Nucleus accumbens (tissue), 56 donors: ENCODE results near the gene KLF1.
A peak's percentile ranks its signal among the peaks of the same experiment; 100 is the strongest.
"Not testable (repeated sequence)": the region's sequence is repeated elsewhere in the genome, so short reads cannot be mapped to it uniquely, and the experiment has no call there.

ENCODE experiments used
- DNase-seq, 56 donors: peaks; one replicate each; lab custom pipeline; 2025; lab: John Stamatoyannopoulos, UW

Gene KLF1

DNA sequence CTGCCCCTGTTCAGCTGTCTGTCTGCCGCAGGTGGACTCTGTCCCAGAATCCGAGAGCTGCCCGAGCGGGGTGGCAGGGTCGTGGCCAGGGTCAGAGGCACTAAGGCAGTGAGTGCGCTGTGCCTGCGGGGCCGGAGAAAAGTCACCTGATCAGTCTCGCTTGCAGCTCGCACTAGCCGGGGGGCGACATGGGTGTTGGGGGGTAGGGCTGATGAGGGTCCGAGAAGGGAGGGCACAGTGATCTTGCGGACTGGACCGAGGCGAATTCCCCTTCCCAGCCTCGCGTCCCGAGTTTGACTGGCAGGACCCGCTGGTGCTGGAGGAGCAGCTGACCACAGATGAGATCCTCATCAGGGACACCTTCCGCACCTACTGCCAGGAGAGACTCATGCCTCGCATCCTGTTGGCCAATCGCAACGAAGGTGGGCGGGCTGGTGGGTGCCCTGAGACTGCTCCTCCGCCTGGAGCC, 4.6 kb upstream of the KLF1 start:
- no peak for DNase-seq

DNA sequence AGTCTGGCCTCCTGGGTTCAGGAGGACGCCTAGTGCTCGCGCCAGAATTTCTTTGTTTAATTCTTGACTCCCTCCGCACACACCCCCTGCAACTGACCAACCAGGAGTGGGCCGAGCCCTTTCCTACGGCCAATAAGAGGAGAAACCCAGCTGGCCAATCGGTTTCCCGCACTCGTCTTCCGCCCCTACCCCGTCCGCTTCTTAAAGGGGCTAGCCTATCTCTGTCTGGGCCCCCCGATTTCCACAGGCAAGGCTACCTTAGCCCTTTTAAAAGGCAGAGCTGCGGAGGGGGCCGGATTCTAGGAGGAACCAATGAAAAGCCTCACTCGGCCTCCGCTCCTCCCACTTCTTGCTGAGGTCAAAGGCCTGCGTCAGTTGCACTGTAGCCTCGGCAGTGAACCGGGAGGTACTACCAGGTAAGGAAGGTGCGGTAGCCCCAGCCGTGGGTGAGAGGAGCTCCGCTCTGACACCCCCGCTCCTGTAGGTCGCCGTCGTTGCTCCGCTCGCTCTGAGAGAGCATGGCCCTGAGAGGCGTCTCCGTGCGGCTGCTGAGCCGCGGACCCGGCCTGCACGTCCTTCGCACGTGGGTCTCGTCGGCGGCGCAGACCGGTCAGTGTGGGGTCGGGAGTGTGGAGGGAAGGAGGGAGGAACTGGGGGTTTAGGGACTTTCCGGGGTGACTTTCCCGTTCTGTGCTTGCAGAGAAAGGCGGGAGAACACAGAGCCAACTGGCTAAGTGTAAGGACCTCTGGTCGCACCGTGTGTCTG, 4.0 kb upstream of the KLF1 start, which contains the start of gene GCDH:
GCDH (plus strand) TSS at position 374 of the 766 bp plus-strand sequence; CDS start at position 519, 145 bp downstream.
- DNase-seq, result peak; percentile 49 to 100 (median 98)

DNA sequence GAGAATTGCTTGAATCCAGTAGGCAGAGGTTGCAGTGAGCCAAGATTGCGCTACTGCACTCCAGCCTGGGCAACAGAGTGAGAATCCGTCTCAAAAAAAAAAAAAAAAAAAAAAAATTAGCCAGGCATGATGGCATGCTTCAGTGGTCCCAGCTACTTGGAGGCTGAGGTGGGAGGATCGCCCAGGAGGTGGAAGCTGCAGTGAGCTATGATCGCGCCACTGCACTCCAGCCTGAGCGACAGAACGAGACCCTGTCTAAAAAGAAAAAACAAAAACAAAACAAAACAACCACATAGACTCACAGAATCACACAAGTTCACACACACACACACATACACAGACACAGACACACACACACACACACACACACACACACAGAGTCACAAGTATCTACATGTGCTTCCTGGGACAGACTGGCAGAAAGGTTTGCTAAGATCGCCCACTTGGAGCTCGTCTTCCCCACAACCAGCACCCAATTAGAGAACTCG, 3.3 kb upstream of the KLF1 start:
- DNase-seq, result not testable (repeated sequence)

DNA sequence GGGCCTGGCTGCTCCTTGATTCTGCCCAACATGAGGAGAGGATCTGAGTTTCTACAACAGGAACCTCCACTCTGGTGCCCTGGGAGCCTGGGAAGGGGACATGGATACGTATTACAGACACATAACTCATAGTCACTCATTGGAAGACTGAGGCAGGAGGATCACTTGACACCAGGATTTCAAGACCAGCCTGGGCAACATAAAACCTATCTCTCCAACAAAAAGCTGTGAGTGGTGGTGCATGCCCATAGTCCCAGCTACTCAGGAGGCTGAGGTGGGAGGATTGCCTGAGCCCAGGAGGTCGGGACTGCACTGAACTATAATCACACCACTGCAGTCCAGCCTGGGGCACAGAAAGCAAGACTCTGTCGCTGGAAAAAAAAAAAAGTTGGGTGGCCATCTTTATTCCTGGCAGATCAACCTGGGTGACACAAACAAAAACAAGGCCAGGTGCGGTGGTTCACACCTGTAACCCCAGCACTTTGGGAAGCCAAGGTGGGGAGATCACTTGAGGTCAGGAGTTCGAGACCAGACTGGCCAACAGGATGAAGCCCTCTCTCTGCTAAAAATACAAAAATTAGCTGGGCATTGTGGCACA, 1.1 kb upstream of the KLF1 start:
- DNase-seq, result no peak

DNA sequence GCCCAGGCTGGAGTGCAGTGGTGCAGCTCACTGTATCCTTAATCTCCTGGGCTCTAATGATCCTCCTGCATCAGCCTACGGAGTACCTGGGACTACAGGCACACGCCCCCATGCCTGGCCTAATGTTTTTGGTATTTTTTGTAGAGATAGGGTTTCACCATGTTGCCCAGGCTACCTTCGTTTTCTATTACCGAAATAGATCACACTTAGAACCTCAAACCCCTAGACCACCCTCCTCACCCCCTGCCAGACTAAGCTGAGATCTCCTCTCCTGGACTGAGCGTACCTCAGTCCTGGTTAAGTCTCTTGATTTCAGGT, 391 bp downstream of the KLF1 start:
- DNase-seq, result no peak

DNA sequence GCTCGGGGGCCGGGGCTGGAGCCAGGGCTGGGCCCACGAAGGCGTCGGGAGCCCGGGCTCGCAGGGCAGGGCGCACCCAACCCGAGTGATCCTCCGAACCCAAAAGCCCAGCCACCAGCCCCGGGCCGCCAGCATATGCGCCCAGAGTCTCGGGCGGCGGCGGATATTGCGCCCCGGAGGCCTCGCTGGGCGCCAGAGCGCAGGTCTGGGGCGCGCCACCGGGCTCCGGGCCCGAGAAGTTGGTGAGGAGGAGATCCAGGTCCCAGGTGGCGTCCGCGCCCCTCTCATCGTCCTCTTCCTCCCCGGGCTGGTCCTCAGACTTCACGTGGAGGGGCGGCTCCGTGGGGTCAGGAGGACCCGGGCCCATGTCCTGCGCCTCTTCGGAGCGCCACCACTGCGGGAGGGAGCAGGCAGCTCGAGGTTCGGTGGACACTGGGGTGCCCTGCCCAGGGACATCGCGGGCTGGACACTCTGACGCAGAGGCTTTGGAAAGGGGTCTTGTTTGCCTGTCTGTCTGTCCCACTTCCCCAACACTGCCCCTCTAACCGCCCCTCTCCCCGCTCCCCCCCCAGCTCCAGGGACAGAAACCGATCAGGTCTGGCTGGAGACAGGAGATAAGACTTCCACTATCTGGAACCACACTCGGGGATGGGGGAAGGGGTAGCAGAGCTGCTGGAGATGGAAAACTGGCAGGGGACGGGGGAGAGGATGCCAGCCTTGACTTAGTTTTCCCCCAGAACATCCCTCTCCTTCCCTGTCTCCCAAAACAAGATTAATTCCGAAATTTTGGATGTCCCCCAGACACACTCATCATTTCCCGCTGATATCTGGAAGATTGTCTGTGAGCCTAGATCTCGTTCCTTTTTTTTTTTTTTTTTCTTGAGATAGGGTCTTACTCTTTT, 1.0 kb downstream of the KLF1 start:
- DNase-seq, result no peak

DNA sequence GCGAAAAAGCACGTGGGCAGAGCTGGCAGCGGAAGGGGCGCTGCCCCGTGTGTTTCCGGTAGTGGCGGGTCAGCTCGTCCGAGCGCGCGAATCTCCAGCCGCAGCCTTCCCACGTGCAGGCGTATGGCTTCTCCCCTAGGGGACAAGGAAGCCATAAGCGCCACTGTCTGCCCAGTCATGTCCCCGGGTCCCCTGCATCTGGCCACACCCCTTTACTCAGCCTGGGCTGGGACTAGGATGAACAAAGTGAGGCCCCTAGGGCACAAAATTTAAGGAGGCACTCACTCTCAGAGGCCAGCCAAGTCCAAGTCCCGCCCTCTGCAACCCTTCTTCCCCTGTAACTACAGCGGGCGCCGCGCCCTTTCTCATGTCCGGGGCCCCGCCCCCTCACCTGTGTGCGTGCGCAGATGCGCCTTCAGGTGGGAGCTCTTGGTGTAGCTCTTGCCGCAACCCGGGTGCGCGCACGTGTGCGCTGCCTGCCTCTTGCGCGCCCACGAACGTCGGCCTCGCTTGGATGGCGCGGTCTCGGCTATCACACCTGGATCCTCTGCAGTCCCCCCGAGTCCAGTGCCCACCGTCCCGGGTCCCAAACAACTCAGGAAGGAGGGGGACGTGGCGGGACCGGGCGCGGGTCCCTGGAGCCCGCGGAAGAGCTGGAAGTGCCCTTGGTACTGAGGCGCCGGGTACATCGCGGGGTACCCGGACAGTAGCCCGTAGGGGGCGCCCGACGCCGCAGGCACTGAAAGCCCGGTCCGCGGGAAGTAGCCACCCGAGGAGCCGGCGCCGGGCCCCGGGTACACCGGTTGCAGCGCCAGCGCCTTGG, 1.9 kb downstream of the KLF1 start:
- DNase-seq, result peak in 39 of 56 donors; percentile 7 to 78 (median 36)

DNA sequence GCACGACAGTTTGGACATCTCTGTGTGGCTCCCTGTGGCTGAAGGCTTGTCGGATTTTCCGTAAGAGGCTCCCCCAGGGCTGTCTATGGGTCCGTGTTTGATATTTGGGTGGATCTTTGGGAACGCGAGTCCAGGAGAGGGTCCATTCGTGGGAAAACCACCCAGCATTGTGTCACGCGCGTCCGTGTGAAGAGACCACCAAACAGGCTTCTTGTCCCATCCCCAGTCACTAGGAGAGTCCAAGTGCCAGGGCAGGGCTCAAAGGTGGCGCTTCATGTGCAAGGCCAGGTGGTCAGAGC, 2.4 kb downstream of the KLF1 start:
- DNase-seq, result no peak

DNA sequence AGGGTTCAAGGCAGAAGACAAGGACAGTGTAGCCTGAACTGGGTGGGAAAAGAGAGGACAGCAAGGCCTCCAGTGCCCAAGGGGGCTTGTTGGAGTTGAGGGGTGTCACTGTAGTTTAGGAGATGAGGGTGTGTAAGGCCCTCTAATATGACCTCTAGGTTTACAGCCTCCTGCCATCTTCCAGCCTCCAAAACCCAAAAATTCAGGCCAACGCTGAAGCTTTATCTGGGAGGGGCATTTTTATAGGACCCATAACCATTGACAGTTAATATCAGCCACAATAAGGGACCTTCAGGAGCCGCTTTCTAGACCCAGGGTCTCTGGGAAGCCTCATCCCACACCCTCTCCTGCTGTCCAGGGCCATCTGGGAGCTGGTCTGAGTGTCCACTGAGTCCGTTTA, 2.8 kb downstream of the KLF1 start:
- no peak for DNase-seq

DNA sequence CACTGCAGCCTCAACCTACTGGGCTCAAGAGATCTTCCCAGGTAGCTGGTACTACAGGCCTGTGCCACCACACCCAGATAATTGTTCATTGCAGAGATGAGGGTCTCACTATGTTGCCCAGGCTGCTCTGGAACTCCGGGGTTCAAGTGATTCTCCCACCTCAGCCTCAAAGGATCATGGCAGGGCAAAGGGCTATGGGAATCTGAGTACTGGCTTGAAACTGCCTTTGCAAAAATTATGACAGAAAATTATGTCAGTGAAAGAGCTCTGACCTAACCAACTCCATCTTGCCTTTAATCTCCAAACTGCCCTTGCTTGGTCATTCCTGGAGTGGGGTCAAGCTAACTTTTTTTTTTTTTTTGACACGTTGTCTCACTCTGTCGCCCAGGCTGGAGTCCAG, 4.4 kb downstream of the KLF1 start:
- DNase-seq, result no peak

DNA sequence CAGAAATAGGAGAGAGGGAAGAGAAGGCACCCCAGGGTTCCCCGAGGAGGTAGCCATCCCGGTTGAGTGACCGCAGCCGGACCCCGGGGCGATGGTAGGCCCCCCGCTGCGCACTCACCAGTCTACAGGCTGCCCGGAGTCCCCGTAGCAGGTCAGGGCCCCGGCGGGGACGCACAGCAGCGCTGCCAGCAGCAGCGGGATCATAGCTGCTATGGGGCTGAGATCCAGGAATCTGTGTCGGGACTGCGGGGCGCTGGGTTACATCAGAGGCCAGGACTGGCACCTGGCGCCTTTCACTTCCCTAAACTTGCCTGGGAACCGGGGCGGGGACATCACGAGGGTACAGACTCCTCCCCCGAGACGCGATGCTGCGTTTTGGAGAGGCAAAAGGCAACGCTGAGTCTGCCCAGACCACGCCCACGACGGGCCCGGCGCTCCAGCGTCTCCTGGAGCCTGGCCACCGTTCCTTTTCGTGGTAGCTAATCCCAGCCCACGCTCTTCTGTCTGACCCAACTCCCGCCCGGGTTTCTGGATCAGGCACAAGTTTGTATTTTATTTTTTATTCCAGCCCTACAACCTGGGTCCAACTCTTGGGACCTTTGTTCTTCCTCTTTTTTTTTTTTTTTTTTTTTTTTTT, 5.7 kb downstream of the KLF1 start, which contains the start of gene DNASE2:
DNASE2 (minus strand) TSS at position 278 of the 637 bp plus-strand sequence; CDS start at position 204, 74 bp downstream.
- DNase-seq, result peak in 55 of 56 donors; percentile 19 to 93 (median 73)

DNA sequence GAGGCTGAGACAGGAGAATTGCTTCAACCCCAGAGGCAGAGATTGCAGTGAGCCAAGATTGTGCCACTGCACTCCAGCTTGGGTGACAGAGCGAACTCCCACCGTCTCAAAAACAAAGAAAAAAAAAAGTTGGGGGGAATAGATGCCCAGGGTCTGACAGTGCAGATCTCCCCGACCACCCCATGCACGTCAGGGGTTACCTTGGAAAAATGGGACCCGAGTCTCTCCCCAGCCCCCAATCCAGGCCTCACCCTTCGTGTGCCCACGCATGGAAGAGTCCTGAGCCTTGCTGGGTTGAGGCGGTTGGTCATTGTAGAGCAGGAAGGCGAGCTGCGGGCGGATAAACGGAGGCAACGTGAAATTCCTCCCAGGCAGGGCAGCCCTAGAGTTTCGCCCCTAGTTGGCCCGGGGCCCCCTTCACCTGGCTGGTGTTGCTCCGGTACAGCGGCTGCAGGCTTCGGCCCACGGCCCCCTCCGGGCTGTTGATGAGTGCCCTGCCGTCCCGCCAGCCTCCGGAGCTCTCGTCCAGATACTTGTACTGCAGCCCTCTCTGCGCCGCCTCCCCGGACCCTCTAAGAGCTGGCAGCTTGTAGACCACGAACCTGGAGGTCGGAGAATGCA, 6.3 kb downstream of the KLF1 start:
- DNase-seq, result peak in 13 of 56 donors; percentile 6 to 39 (median 30)

DNA sequence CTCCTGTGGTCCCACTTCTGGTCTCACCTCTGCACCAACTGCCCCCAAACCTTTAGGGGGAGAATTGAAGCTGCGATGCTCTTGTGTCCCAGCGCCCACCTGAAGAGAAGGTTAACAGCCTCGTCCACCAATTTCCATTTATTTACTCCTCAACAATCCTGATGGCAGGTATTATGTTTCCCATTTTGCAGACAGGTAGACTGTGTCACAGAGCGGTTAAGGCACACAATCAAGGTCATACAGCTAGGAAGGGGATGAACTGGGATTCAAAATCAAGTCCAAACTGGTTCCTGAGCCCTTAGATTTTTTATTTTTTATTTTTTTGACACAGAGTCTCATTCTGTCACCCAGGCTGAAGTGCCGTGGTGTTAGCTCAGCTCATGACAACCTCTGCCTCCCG, 11.9 kb downstream of the KLF1 start:
- no peak for DNase-seq

DNA sequence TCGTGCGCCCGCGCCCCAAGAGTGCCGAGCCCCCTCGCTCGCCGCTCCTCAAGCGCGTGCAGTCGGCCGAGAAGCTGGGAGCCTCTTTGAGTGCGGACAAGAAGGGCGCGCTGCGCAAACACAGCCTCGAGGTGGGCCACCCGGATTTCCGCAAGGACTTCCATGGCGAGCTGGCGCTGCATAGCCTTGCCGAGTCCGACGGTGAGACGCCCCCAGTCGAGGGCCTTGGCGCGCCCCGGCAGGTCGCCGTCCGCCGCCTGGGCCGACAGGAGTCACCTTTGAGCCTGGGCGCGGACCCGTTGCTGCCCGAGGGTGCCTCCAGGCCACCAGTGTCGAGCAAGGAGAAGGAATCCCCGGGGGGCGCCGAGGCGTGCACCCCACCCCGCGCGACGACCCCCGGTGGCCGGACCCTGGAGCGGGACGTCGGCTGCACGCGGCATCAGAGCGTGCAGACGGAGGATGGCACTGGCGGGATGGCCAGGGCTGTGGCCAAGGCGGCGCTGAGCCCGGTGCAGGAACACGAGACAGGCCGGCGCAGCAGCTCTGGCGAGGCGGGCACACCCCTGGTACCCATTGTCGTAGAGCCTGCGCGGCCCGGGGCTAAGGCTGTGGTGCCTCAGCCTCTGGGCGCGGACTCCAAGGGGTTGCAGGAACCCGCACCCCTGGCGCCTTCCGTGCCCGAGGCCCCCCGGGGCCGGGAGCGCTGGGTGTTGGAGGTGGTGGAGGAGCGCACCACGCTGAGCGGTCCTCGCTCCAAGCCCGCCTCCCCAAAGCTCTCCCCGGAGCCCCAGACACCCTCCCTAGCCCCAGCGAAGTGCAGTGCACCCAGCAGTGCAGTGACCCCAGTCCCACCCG, 12.9 kb downstream of the KLF1 start:
- no peak for DNase-seq

DNA sequence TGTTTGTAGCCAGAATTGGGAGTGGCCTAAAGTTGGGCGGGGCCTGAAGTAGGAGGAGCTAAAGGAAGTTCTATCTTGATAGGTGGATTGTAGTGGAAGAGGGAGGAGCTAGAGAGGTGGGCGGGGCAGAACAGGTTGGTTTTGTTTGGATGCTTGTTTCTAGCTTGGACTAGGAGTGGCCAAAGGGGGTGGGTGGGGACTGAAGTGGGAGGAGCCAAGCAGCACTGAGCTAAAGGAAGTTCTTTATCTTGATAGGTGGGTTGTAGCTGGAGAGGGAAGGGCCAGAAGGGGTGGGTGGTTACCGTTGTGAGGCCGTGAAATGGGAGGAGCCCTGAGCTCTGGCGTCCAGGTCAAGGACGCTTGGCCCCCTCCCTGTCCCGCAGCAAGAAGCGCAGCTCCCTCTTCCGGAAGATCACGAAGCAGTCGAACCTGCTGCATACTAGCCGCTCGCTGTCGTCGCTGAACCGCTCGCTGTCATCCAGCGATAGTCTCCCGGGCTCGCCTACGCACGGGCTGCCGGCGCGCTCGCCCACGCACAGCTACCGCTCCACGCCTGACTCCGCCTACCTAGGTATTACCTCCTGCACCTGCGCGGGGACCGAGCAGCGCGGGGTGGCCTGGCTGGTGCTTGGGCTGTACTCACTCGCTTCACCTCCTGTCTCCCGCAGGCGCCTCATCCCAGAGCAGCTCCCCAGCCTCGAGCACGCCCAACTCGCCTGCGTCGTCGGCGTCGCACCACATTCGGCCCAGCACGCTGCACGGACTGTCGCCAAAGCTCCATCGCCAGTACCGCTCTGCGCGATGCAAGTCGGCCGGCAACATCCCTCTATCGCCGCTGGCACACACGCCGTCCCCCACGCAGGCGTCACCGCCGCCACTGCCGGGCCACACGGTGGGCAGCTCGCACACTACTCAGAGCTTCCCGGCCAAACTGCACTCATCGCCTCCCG, 13.8 kb downstream of the KLF1 start:
- DNase-seq, result peak in 16 of 56 donors; percentile 2 to 76 (median 18)

DNA sequence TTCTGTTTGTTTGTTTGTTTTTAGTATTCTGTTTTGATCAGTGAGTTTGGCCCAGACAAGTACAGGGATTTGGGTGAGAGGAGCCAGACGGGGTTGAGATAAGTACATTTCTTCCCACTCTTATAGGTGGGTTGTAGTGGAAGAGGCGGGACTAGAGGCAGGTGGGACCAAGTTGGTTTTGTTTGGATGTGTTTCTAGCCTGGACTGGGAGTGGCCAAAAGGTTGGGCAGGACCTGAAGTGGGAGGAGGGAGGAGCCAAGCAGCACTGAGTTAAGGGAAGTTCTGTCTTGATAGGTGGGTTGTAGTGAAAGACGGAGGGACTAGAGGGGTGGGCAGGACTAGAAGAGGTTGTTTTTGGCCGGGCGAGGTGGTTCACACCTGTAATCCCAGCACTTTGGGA, 14.7 kb downstream of the KLF1 start:
- no peak for DNase-seq

DNA sequence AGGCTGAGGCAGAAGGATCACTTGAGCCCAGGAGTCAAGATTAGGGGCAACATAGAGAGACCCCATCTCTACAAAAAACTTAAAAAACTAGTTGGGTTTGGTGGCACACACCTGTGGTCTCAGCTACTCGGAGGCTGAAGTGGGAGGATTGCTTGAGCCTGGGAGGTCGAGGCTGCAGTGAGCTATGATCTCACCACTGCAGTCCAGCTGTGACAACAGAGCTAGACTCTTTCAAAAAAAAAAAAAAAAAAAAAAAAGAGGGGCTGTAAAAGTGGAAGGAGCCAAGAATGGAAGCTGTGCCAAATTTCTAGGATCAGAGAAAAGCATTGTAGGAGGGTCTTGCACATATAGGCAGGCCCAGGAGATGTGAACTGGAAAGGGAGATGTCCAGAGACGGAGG, 15.3 kb downstream of the KLF1 start:
- DNase-seq, result no peak
